T-helper 2 cell (primary cell): ENCODE data around the gene TM6SF1.

Experiments used
- DNase-seq, 5 experiments: peaks; one replicate each; pipeline versions ENCODE4 v3.0.0 to v3.0.0-alpha.2; 2012 to 2022

TM6SF1 gene

DNA sequence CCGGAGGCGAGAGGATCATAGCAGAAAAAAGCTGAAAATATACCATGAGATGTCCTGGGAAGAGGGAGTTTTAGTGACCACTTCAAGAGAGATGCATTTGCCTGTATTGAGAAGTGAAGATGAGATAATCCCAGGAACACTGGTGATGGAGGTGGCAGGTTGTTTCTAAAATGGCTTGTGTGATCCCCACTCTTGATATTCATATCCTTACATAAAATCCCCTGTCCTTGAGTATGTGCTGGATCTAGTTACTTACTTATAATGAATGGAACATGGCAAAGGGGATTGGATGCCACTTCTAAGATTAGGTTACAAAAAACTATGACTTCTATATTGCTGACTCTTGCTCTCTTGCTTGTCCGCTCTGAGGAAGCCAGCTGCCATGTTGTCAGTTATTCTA lies 78.1 kb downstream of the TM6SF1 start:
- no peak for DNase-seq
